Activated naive CD8-positive, alpha-beta T cell treated with anti-CD3 and anti-CD28 coated beads, Interleukin-2, amount 50 U/mL, for 24 hours (primary cell): ENCODE data around the gene EML1.

Source experiments
- ATAC-seq: fragments of 150-1000 bp; cut with Tn5 transposase; one replicate; pipeline ENCODE4 v1.10.0; 2021
- DNase-seq: peaks from one replicate; pipeline ENCODE4 v3.0.0; 2021
- H3K27ac Mint-ChIP-seq: one replicate; pipeline ENCODE4 v1.8.0; 2021; ENCODE audit warnings: mild to moderate bottlenecking, mixed read lengths
- H3K27me3 Mint-ChIP-seq: one replicate; pipeline ENCODE4 v1.8.0; 2021; ENCODE audit warnings: mixed read lengths
- H3K36me3 Mint-ChIP-seq: one replicate; pipeline ENCODE4 v1.8.0; 2021; ENCODE audit warnings: low read depth, mixed read lengths
- H3K4me1 Mint-ChIP-seq: one replicate; pipeline ENCODE4 v1.8.0; 2021; ENCODE audit warnings: mixed read lengths
- H3K4me3 Mint-ChIP-seq: one replicate; pipeline ENCODE4 v1.8.0; 2021; ENCODE audit warnings: mild to moderate bottlenecking, moderate library complexity, mixed read lengths
- H3K9me3 Mint-ChIP-seq: one replicate; pipeline ENCODE4 v1.8.0; 2021; ENCODE audit warnings: mixed read lengths

Gene EML1

GRCh38 chr14:99870617-99871016 is 77.4 kb downstream of the EML1 start:
- ATAC-seq = no peak
- H3K27me3 Mint-ChIP-seq = peaks cover 33% of the 10 kb centered on the region
- H3K9me3 Mint-ChIP-seq = no peaks in the 10 kb centered on the region
- no peak overlapping the region for H3K4me3 Mint-ChIP-seq
- H3K27ac Mint-ChIP-seq = no peak overlapping the region
- no peaks in the 10 kb centered on the region for H3K4me1 Mint-ChIP-seq
- H3K36me3 Mint-ChIP-seq = no peaks in the 10 kb centered on the region
- DNase-seq = no peak

GRCh38 chr14:99871771-99872170 is 78.6 kb downstream of the EML1 start:
- DNase-seq (no peak), ATAC-seq (no peak)
- Mint-ChIP-seq H3K27ac (no peak overlapping the region), H3K36me3 (no peaks in the 10 kb centered on the region), H3K4me1 (no peaks in the 10 kb centered on the region), H3K4me3 (no peak overlapping the region), H3K27me3 (peaks cover 42% of the 10 kb centered on the region), H3K9me3 (no peaks in the 10 kb centered on the region)

- Mint-ChIP-seq H3K27ac (no peak overlapping the region), H3K9me3 (no peaks in the 10 kb centered on the region), H3K36me3 (no peaks in the 10 kb centered on the region), H3K27me3 (peaks cover 40% of the 10 kb centered on the region), H3K4me3 (no peak overlapping the region), H3K4me1 (no peaks in the 10 kb centered on the region)
- no peak for DNase-seq
- ATAC-seq = no peak
These were observed 79.7 kb downstream of the EML1 start for GRCh38 chr14:99872786-99873440.

- ATAC-seq (no peak), DNase-seq (no peak)
- no peak overlapping the region for H3K4me3 Mint-ChIP-seq
- H3K4me1 Mint-ChIP-seq = no peaks in the 10 kb centered on the region
- no peak overlapping the region for H3K27ac Mint-ChIP-seq
- H3K27me3 Mint-ChIP-seq = peaks cover 40% of the 10 kb centered on the region
- H3K9me3 Mint-ChIP-seq = no peaks in the 10 kb centered on the region
- H3K36me3 Mint-ChIP-seq = no peaks in the 10 kb centered on the region
These were observed 80.4 kb downstream of the EML1 start for GRCh38 chr14:99873653-99874052.

GRCh38 chr14:99874306-99874705 is 81.1 kb downstream of the EML1 start:
- ATAC-seq = no peak

GRCh38 chr14:99875421-99875820 is 82.2 kb downstream of the EML1 start:
- H3K9me3 Mint-ChIP-seq = no peaks in the 10 kb centered on the region
- no peaks in the 10 kb centered on the region for H3K4me1 Mint-ChIP-seq
- ATAC-seq (no peak), DNase-seq (no peak)
- peaks cover 36% of the 10 kb centered on the region for H3K27me3 Mint-ChIP-seq
- no peaks in the 10 kb centered on the region for H3K36me3 Mint-ChIP-seq
- no peak overlapping the region for H3K4me3 Mint-ChIP-seq
- H3K27ac Mint-ChIP-seq = no peak overlapping the region

More at GRCh38 chr14:99874306-99874705, 81.1 kb downstream of the EML1 start:
- H3K4me3 Mint-ChIP-seq = no peak overlapping the region
- H3K36me3 Mint-ChIP-seq = no peaks in the 10 kb centered on the region
- no peak for DNase-seq
- H3K27me3 Mint-ChIP-seq = peaks cover 36% of the 10 kb centered on the region
- no peak overlapping the region for H3K27ac Mint-ChIP-seq
- H3K9me3 Mint-ChIP-seq = no peaks in the 10 kb centered on the region
- H3K4me1 Mint-ChIP-seq = no peaks in the 10 kb centered on the region

- Mint-ChIP-seq H3K27ac (no peak overlapping the region), H3K27me3 (peaks cover 37% of the 10 kb centered on the region), H3K9me3 (no peaks in the 10 kb centered on the region), H3K4me3 (no peak overlapping the region), H3K4me1 (no peaks in the 10 kb centered on the region), H3K36me3 (no peaks in the 10 kb centered on the region)
- no peak for ATAC-seq
- DNase-seq = no peak
These were observed 82.6 kb downstream of the EML1 start for GRCh38 chr14:99875836-99876235.

- H3K27me3 Mint-ChIP-seq = peaks cover 37% of the 10 kb centered on the region
- DNase-seq = no peak
- no peaks in the 10 kb centered on the region for H3K4me1 Mint-ChIP-seq
- H3K9me3 Mint-ChIP-seq = no peaks in the 10 kb centered on the region
- H3K27ac Mint-ChIP-seq = no peak overlapping the region
- no peak for ATAC-seq
- no peaks in the 10 kb centered on the region for H3K36me3 Mint-ChIP-seq
- no peak overlapping the region for H3K4me3 Mint-ChIP-seq
These were observed 83.2 kb downstream of the EML1 start for GRCh38 chr14:99876406-99876805.

GRCh38 chr14:99878563-99878962 is 85.3 kb downstream of the EML1 start:
- no peak for DNase-seq
- Mint-ChIP-seq H3K4me1 (no peaks in the 10 kb centered on the region), H3K36me3 (no peaks in the 10 kb centered on the region), H3K27ac (no peak overlapping the region), H3K9me3 (no peaks in the 10 kb centered on the region), H3K27me3 (peaks cover 30% of the 10 kb centered on the region), H3K4me3 (no peak overlapping the region)
- ATAC-seq = no peak

- Mint-ChIP-seq H3K4me3 (no peak overlapping the region), H3K27me3 (peaks cover 30% of the 10 kb centered on the region), H3K4me1 (no peaks in the 10 kb centered on the region), H3K9me3 (no peaks in the 10 kb centered on the region), H3K36me3 (no peaks in the 10 kb centered on the region), H3K27ac (no peak overlapping the region)
- no peak for ATAC-seq
- DNase-seq = no peak
These were observed 86.4 kb downstream of the EML1 start for GRCh38 chr14:99879401-99880295.

GRCh38 chr14:99880651-99881420 is 87.6 kb downstream of the EML1 start:
- Mint-ChIP-seq H3K4me3 (no peak overlapping the region), H3K27ac (no peak overlapping the region), H3K4me1 (no peaks in the 10 kb centered on the region), H3K27me3 (peaks cover 23% of the 10 kb centered on the region), H3K36me3 (no peaks in the 10 kb centered on the region), H3K9me3 (no peaks in the 10 kb centered on the region)
- no peak for DNase-seq
- no peak for ATAC-seq

- Mint-ChIP-seq H3K27ac (no peak overlapping the region), H3K27me3 (peaks cover 10% of the 10 kb centered on the region), H3K4me1 (no peaks in the 10 kb centered on the region), H3K4me3 (no peak overlapping the region), H3K36me3 (no peaks in the 10 kb centered on the region), H3K9me3 (no peaks in the 10 kb centered on the region)
- ATAC-seq (no peak), DNase-seq (no peak)
These were observed 90.8 kb downstream of the EML1 start for GRCh38 chr14:99883866-99884650.

GRCh38 chr14:99884834-99885648 is 91.8 kb downstream of the EML1 start:
- H3K36me3 Mint-ChIP-seq = no peaks in the 10 kb centered on the region
- H3K9me3 Mint-ChIP-seq = no peaks in the 10 kb centered on the region
- DNase-seq (no peak), ATAC-seq (peak; percentile 49)
- H3K27ac Mint-ChIP-seq = no peak overlapping the region
- no peaks in the 10 kb centered on the region for H3K4me1 Mint-ChIP-seq
- peaks cover 8% of the 10 kb centered on the region for H3K27me3 Mint-ChIP-seq
- no peak overlapping the region for H3K4me3 Mint-ChIP-seq

- ATAC-seq (no peak), DNase-seq (no peak)
- no peak overlapping the region for H3K4me3 Mint-ChIP-seq
- H3K9me3 Mint-ChIP-seq = no peaks in the 10 kb centered on the region
- H3K27me3 Mint-ChIP-seq = peaks cover 2% of the 10 kb centered on the region
- no peaks in the 10 kb centered on the region for H3K4me1 Mint-ChIP-seq
- no peaks in the 10 kb centered on the region for H3K36me3 Mint-ChIP-seq
- H3K27ac Mint-ChIP-seq = no peak overlapping the region
These were observed 92.4 kb downstream of the EML1 start for GRCh38 chr14:99885649-99885958.
